ENCODE measurements around the gene EFCAB9. TPM values are rescaled to one million over a fixed set of nuclear protein-coding genes. Genes with fewer than 3 reads are reported as not detected.

EFCAB9 gene
- total RNA-seq, 1 experiment from 2014 or later = not detected

DNA sequence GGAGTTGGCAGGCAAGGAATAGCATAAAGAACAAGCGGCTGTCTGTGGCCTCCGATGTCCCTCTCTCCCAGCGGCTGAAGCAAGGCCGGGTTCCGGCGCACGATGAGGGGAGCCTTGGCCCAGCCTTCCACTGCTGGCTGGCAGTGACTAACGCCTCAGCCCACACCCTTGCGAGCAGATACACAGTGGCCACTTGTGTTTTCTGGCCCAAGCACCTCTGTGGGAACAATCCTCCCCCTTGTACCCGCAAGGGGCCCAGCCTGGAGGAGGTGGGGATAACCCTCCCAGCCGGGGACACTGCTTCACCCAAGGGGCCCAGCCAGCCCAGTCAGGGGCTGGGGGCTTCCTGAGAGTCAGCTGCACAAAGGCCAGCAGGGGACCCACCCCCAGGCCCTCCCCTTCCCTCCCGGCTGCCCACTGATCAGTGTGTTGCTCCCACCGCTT, 29.2 kb upstream of the EFCAB9 start:
- DNase-seq (ENCODE audit: extremely low read depth, low read depth) = no peak

DNA sequence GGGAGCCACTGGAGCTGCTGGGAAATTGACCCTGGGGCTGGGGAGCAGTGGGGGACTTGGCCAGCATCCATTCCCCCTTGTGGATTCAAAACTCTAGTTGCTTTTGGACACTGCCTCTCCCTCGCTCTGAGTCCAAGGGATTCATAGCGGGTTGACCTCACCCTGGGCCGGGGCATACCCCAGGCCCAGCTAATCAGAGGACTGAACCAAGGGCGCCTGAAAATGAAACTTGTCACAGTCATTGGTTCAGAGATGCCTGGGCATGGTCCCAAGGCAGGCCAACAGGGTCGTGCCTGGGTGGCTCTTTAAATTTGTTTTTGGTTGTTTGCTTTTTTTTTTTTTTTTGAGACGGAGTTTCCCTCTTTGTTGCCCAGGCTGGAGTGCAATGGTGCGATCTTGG, 28.5 kb upstream of the EFCAB9 start:
- no peak for DNase-seq (ENCODE audit: extremely low read depth, low read depth)

DNA sequence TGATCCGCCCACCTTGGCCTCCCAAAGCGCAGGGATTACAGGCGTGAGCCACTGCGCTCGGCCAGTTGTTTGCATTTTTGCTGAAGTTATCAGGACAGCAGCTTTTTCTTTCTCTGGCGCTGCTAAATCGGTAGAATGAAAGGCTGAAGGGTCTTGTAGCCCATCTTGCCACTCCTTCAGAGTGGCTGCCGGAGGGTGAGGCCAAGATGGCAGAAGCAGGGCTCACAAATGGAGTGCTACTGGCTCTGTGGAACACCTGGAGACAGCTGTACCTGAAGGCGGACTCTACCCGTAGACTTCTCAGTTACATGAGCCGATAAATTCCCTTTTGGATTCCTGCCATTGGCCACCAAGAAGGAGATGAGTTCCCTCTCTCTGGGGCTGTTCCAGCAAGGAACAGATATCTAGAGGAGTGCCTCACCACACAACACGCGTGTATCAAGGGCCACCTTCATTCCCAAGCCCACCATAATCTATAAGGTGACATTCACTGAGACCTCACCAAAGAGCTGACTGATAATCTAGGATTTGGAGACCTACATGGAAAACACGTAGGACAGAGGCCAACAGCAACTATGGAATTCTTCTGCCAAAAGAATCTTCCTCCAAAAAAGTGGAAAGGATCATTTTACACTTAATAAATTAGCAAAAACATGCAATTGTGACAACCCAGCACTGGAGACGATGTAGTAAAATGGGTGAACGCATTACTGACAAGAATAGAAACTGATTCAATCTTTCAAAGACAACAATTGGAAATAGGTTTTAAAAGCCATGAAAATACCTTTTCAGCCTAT, 27.7 kb upstream of the EFCAB9 start:
- no peak for DNase-seq (ENCODE audit: extremely low read depth, low read depth)

DNA sequence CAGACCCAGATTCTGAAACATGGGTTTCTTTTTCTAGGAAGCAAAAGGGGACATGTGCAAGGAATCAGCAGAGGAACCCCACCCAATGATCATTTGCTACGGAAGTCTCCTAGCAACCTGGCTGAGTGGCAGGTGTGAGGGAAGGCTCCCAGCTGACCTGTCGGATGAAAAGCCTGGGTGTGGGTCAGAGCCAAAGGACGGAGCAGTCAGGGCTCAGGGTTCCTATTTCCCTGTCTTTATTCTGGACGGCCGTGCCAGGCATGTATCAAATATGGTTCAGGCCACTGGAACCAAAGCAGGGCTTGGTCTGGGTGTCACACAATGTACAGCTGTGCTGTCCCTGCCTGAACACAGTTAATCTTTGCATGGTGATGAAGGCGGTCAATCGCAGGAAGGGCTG, 26.1 kb upstream of the EFCAB9 start:
- no peak for DNase-seq (ENCODE audit: extremely low read depth, low read depth)

DNA sequence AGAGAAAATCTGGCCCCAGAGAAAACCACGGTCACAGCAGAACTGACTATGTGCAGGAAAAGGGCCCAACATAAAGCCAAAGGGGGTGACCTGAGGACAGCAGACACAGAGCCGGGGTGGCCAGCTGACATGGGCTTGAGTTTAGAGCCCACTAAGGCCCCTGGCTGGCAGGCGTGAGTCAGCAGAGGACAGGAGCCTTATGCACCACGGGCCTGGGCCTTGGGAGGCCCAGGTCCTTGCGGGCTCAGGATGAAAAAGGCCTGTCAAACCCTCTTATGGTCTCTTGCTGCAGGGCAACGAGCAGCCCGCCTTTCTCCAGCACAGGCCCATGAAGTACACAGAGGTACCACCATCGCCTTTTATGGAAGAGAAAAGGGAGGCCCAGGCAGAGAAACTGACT, 25.7 kb upstream of the EFCAB9 start:
- DNase-seq (ENCODE audit: extremely low read depth, low read depth) = no peak

DNA sequence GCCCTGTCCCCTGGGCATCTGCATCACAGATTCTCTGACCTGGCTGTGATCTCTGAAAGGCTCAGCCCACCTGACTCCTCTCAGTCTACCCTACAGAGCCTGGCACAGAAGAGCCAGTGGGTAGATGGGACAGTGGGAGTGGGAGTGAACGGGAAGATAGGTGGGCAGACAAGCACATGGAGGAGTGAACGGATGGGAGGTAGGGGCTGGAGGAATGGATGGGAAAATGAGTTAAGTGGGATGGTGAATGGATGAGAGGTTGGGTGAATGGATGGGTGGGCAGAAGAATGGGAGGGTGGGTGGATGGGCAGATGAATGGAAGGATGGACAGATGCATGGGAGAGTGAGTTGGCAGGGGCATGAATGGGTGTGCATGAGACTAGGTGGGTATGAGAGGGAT, 24.8 kb upstream of the EFCAB9 start:
- DNase-seq (ENCODE audit: extremely low read depth, low read depth) = no peak

DNA sequence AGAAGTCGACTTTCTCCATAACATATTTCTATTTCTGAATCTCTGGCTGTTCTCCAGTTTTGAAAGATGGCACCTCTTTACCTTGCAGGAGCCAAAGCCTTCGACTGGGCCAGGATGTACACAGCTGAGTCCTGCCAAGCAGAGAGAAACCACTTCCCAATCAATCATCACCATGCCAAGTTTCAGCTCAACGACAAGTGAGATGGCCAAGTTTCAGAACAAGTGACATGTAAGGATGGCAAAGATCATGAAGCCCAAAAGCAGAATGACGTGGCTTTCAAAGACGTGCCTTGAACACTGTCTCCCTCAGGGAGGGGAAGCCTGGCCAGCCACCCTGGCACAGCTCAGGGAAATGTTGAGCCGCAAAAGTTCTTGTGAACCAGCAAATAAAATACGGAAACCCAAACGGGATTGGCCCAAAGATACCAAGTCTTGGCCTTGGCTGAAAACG, 23.7 kb upstream of the EFCAB9 start:
- no peak for DNase-seq (ENCODE audit: extremely low read depth, low read depth)

DNA sequence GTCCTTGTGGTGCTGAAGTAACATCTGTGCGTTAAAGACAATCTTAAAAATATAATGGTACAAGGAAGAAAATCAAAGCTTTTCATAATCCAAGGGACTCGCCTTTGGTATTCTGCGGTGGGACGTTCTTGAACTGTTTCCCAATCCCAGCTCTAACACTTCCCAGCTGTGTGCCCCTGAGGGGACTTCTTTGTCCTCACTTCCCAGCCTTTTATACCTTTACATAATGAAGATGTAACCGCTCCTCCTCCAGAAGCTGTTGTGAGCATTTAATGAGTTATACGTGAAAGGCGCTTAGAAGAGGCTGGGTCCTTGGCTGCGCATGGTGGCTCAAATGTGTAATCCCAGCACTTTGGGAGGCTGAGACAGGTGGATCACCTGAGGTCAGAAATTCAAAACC, 22.9 kb upstream of the EFCAB9 start:
- DNase-seq (ENCODE audit: extremely low read depth, low read depth) = no peak

DNA sequence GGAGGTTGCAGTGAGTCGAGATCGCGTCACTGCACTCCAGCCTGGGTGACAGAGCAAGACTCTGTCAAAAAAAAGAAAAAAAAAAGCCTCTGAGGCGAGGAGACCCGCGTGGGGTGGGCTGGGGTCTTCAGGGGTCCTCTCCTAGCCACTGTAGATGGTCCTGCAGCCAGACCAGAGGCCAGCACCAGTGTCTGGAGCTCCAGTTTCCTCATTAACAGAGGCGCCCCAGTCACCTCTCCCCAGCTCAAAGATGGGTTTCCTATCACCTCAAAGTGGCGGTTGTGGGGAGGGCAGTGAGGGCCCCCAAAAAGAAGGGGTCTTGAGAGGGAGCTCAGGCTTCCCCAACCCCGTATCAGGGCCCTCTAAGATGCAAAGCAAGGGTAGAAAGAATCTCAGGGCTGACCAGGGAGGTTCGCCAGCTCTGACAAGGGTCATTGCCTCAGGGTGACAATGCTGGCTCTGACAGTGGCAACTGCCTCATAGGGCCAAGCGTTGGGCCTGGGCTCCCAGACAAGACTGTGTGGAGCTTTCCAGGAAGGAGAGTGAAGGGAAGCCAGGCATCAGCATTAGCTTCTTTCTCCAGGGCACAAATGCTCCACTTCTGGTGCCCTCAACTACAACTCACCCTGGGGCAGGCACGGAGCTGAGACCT, 20.9 kb upstream of the EFCAB9 start:
- no peak for DNase-seq (ENCODE audit: extremely low read depth, low read depth)

DNA sequence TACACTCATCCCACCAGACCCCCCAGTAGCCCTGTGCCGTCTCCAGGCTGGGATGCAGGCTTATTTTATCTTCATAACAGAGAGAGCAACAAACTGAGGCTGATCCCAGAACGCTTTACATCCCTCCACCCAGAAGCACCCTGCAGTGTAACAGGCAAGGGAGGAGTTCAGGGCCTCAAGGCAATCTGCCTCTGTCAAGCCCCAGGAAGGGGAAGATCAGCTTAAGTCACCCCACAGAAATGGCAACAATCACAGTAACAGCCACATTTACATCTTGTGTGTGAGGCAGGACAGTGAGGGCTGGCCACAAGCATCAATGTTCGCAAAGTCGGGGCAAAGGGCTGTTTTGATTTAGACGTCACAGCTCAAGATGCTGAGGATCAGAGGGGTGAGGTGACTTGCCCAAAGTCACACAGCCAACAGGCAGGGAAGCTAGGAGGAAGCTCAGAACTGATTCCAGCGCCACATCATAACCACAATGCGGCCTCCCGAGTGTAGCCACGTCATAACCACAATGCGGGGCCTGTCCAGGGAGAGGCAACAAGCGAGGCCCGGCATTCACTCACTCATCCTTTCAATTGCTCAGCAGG, 20.3 kb upstream of the EFCAB9 start:
- DNase-seq (ENCODE audit: extremely low read depth, low read depth) = no peak

DNA sequence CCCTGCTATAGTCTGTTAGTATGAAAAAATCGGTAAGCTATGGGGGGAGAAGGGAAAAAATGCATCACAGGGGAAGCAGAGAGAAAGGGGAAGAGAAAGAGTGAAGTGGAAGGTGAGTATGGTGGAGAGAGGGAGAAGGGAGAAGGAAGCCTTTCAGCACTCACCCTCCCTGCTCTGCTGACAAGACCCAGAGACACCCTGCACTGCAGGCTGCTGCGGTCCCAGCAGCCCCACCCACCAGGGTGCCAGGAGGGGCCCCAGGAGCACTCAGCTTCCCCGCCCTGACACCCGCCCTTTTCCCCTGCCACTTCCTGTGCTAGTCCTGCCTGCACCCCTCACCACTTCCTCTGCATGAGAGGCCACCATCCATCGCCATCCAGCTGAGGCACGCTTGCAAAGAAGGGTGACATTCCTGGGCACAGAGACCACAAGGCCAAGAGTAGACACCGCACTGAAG, 18.7 kb upstream of the EFCAB9 start:
- DNase-seq (ENCODE audit: extremely low read depth, low read depth) = no peak

DNA sequence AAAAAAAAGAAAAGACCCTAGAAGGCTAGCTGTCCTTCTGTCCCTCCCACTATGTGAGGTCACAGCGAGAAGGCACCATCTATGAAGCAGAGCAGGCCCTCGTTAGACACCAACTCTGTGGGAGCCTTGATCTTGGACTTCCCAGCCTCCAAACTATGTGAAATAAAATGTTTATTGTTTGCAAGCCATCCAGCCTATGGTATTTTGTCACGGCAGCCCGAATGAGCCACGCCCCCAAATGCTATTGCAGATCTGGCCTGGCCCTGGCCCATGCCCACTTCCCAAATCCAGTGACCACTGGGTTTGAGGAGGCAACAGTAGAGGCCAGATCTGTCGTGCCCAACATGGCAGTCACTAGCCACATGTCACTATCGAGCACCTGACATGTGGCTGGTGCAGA, 16.8 kb upstream of the EFCAB9 start:
- DNase-seq (ENCODE audit: extremely low read depth, low read depth) = no peak

DNA sequence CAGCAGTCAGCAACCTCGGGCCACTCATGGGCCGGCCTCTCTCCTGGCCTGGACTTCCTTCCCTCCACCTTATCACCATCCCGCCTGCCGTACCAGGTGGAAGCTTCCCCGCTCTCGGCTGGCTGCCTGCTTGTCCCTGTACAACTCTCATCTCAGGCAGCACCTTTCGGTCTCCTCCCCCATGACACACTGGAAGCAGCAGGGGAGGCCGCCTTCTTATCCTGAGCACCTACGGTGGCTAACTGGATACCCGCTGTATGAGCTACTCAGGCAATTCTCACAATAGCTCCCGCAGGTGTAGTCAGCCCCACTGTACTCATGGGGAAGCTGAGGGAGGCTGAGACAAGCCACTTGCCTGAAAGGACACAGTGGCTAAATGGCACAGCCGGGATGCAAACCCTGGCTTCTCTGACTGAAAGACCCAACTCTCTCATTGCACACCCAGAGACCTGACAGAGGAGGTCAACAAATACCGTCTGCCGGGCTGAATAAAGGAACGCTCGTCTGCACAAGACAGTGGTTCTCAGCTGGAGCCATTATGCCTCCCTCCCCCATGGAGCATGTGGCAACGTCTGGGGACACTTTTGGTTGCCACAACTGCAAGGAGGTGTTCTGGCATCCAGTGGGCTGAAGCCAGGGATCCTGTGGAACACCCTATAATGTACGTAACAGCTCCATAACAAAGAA, 15.5 kb upstream of the EFCAB9 start:
- no peak for DNase-seq (ENCODE audit: extremely low read depth, low read depth)

DNA sequence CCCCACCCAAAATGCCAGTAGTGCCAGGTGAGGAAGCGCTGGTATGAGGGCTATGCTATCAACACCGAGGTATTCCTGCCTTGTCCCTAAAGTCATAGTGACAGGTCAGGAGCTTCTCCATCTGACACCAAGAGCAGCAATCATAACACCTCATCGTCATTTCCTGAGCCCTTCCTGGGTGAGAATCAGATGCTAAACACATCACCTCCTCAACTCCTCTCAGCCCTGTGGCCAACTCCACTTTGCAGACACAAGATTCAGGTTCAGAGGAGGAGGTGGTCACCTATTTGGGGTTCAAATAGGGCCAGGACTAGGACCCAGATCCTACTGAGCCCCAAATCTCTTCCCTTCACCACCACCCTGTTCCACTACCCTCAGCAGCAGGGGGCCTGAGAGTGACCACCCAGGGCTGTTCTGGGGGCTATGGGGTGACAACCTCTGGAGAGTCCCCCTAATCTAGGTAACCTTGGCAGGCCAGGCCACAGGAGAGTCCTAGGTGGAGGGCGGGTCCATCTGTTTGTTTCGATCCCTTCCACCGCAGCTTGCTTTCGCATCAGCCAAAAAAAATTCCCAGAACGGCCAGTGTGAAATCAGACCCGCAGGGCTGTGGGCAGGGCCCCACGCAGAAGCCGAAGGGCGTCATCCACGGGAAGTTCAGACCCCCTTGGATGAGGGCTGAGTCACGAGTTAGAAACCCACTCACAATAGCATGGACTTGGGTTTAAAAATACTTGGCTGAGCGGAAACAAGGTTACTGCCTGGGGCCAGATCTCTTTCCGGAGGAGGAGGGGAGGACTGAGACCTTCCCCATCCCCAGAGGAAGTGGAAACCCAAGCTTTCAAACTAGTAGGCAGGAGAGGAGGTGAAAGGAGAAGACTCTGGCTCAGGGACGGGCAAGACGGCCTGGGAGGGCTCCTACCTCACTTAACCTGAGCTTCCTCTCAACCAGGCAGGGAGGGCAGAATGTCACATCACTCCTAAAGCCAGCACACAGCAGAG, 14.7 kb upstream of the EFCAB9 start:
- DNase-seq (ENCODE audit: extremely low read depth, low read depth) = no peak

DNA sequence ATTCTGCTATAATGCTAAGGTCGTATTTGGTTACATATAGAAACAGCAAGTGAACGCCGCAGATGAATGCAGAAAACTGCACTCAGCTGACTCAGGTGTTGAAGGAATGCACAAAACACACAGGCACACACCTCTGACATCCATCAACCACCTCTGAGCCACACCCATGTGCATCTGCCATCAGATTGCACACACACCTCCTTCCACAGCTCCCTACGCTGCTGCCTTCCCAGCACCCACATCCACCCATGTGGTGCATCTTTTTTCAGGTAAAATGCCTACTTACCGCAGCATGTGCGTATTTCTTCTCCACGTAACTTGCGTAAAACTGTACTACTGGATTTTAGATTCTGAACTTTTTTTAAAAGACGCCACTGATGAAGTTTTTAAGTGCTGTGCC, 13.0 kb upstream of the EFCAB9 start:
- DNase-seq (ENCODE audit: extremely low read depth, low read depth) = no peak

DNA sequence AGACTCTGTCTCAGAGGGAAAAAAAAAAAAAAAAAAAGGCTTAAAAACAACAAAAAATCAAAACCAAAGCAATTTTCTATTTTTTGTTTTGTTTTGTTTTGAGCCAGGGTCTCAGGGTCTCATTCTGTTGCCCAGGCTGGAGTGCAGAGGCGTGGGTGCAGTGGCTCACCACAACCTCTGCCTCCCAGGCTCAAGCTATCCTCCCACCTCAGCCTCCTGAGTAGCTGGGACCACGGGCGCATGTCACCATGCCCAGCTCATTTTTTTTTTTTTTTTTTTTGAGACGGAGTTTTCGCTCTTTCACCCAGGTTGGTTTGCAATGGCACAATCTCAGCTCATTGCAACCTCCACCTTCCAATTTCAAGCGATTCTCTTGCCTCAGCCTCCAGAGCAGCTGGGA, 11.7 kb upstream of the EFCAB9 start:
- no peak for DNase-seq (ENCODE audit: extremely low read depth, low read depth)

DNA sequence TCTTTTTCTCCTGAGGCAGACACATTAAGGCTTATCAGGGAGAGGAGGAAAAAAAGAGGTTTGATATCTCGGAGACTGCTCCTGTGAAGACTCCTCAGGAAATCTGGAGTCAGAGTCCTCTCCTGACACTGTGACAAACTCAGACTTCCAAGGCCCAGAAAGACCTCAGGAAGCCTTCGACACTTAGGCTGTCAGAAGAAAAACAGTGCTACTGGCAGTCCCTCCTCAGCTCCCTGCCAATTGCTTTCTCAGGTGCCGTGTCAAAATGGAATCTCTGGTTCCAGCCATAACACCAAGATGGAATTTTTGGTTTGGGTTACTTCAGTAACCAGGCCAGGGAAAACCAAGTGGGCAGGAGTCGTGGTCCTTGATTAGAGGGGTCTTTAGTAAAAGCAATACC, 10.1 kb upstream of the EFCAB9 start:
- DNase-seq (ENCODE audit: extremely low read depth, low read depth) = no peak

DNA sequence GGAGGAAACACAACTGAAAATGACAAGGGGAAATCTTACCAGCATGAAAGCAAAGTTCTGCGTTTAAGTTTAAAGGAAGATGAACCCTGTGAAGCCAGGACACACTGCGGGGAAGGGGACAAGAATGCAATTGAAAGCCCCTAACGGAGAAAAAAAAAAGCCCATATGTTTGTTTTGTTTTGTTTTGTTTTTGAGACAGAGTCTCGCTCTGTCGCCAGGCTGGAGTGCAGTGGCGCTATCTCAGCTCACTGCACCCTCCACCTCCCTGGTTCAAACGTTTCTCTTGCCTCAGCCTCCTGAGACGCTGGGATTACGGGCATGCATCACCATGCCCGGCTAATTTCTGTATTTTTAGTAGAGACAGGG, 8.9 kb upstream of the EFCAB9 start:
- no peak for DNase-seq (ENCODE audit: extremely low read depth, low read depth)

DNA sequence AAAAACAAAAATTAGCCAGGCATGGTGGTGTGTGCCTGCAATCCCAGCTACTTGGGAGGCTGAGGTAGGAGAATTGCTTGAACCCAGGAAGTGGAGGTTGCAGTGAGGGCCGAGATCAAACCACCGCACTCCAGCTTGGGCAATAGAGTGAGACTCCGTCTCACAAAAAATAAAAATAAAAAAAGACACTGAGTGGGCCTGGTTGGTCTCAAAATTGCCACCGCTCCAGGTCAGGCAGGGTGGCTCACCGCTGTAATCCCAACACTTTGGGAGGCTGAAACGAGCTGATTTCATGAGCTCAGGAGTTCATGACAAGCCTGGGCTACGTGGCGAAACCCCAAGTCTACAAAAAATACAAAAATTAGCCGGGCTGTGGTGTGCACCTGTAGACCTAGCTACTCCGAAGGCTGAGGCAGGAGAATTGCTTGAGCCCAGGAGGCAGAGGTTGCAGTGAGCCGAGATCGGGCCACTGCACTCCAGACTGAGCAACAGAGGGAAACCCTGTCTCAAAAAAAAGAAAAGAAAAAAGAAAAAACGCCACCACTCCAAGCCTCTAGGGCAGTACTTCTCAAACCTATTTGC, 7.8 kb upstream of the EFCAB9 start:
- DNase-seq (ENCODE audit: extremely low read depth, low read depth) = no peak
